Measurements from ENCODE around the gene AQP7.
"Not testable (repeated sequence)": the region's sequence is repeated elsewhere in the genome, so short reads cannot be mapped to it uniquely, and the experiment has no call there.

Gene AQP7

GRCh38 chr9:33431420-33431819 is 29.1 kb upstream of the AQP7 start:
- no peak for FAIRE-seq

- FAIRE-seq, result no peak
Measured at GRCh38 chr9:33430942-33431341, 28.6 kb upstream of the AQP7 start.

- no peak for FAIRE-seq
Measured at GRCh38 chr9:33429256-33429985, 27.1 kb upstream of the AQP7 start.

- no peak for FAIRE-seq
Measured at GRCh38 chr9:33426843-33427293, 24.5 kb upstream of the AQP7 start.

- FAIRE-seq, result no peak
Measured at GRCh38 chr9:33425128-33425533, 22.8 kb upstream of the AQP7 start.

GRCh38 chr9:33424492-33424891 is 22.1 kb upstream of the AQP7 start:
- not testable (repeated sequence) for FAIRE-seq

- not testable (repeated sequence) for FAIRE-seq
Measured at GRCh38 chr9:33424043-33424442, 21.7 kb upstream of the AQP7 start.

- FAIRE-seq, result no peak
Measured at GRCh38 chr9:33419708-33420303, 17.4 kb upstream of the AQP7 start.

GRCh38 chr9:33418090-33418489 is 15.7 kb upstream of the AQP7 start:
- FAIRE-seq, result no peak

- no peak for FAIRE-seq
Measured at GRCh38 chr9:33416996-33417395, 14.6 kb upstream of the AQP7 start.

GRCh38 chr9:33415501-33416038 is 13.2 kb upstream of the AQP7 start:
- FAIRE-seq, result no peak

GRCh38 chr9:33414889-33415500 is 12.6 kb upstream of the AQP7 start:
- no peak for FAIRE-seq

- no peak for FAIRE-seq
Measured at GRCh38 chr9:33414268-33414667, 11.9 kb upstream of the AQP7 start.

- FAIRE-seq, result no peak
Measured at GRCh38 chr9:33408087-33408486, 5.7 kb upstream of the AQP7 start.

- FAIRE-seq, result no peak
Measured at GRCh38 chr9:33407061-33407460, 4.7 kb upstream of the AQP7 start.

GRCh38 chr9:33404788-33405362 is 2.5 kb upstream of the AQP7 start:
- FAIRE-seq, result no peak

- FAIRE-seq, result no peak
Measured at GRCh38 chr9:33403941-33404787, 1.8 kb upstream of the AQP7 start.

GRCh38 chr9:33401809-33402208 is 559 bp downstream of the AQP7 start:
- not testable (repeated sequence) for FAIRE-seq

GRCh38 chr9:33399047-33399446 is 3.3 kb downstream of the AQP7 start:
- FAIRE-seq, result not testable (repeated sequence)

GRCh38 chr9:33397801-33398200 is 4.6 kb downstream of the AQP7 start:
- not testable (repeated sequence) for FAIRE-seq

GRCh38 chr9:33395159-33395879 is 7.0 kb downstream of the AQP7 start:
- FAIRE-seq, result not testable (repeated sequence)

GRCh38 chr9:33393986-33394385 is 8.4 kb downstream of the AQP7 start:
- not testable (repeated sequence) for FAIRE-seq
